ENCODE measurements around the gene ALG2. TPM values are rescaled to one million over a fixed set of nuclear protein-coding genes. Genes with fewer than 3 reads are reported as not detected.

Gene ALG2
- total and polyA plus RNA-seq, 2 of the 13 experiments (the other 11 are each of a cell fraction or from before 2014, with no cell fraction given): 46.2 to 49.0 TPM

DNA sequence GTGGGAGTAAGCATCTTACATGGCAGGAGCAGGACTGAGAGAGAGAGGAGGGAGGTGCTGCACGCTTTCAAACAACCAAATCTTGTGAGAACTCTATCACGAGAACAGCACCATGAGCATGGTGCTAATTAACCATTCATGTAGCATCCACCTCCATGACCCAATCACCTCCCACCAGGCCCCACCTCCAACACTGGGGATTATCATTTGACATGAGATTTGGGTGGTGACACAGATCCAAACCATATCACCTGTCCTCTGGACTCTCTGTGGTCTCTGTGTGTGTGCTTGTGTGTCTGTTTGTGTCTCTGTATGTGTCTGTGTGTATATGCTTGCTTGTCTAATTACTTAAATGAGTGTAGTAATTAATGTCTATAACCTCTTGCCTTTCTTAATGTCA, 31.4 kb upstream of the ALG2 start:
- Histone ChIP-seq H3K79me2 (ENCODE audit: insufficient read depth, low read length) (no peaks in the 10 kb centered on the region), H3K4me2 (ENCODE audit: low read depth, low read length) (no peak overlapping the region), H3K4me3 (replicated peaks in 1 of 3; ENCODE audit: insufficient read depth in 1 of 3, low read depth in 2 of 3, low read length in 3 of 3) (no peak overlapping the region), H3K27me3 (ENCODE audit: control insufficient read depth in 1 of 2, insufficient read depth in 2 of 2, low read length in 2 of 2) (no peaks in the 10 kb centered on the region), H3K27ac (ENCODE audit: extremely low read length, insufficient read depth, low read length) (no peak overlapping the region), H3K9ac (ENCODE audit: insufficient read depth, low read depth, low read length) (no peak overlapping the region), H3K4me1 (ENCODE audit: insufficient read depth, low read length) (no peaks in the 10 kb centered on the region), H3K9me3 (ENCODE audit: low read length) (no peaks in the 10 kb centered on the region), H4K20me1 (ENCODE audit: insufficient read depth, low read length) (no peaks in the 10 kb centered on the region), H3K36me3 (replicated peaks in 1 of 2; ENCODE audit: control insufficient read depth in 1 of 2, insufficient read depth in 2 of 2, low read length in 2 of 2) (no peaks in the 10 kb centered on the region), H2AFZ (ENCODE audit: low read length) (no peak overlapping the region)
- ChIA-PET POLR2A (no interaction called here), CTCF (ENCODE audit: low intra/inter-chr PET ratio, low total read pairs) (no interaction called here)
- 91% methylated on average over 2 of the region's 2 CpGs for WGBS (ENCODE audit: low lambda C conversion rate)
- in situ Hi-C loops (cut with HindIII; ENCODE audit: extremely low pct_ligation_motif_present, low pct_unique_long_range_greater_than_20kb) (loop anchor here (25.0 kb wide), 1 partner anchor 759 kb away; no protein-coding TSS in a partner anchor), intact Hi-C loops (cut with micrococcal nuclease; ENCODE audit: unreplicated experiment) (no loop called here)
- DNase-seq (ENCODE audit: low spot score) (no peak), ATAC-seq (no peak), FAIRE-seq (no peak)
- BruUV-seq (replicated peaks): no TSS peak
- TF ChIP-seq, protein P1, sequence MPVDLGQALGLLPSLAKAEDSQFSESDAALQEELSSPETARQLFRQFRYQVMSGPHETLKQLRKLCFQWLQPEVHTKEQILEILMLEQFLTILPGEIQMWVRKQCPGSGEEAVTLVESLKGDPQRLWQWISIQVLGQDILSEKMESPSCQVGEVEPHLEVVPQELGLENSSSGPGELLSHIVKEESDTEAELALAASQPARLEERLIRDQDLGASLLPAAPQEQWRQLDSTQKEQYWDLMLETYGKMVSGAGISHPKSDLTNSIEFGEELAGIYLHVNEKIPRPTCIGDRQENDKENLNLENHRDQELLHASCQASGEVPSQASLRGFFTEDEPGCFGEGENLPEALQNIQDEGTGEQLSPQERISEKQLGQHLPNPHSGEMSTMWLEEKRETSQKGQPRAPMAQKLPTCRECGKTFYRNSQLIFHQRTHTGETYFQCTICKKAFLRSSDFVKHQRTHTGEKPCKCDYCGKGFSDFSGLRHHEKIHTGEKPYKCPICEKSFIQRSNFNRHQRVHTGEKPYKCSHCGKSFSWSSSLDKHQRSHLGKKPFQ (CRISPR knock-in tag; IDR thresholded peaks at IDR 0.05; ENCODE audit: insufficient replicate concordance): no peak
- no peak for TF ChIP-seq NR2F6 (IDR thresholded peaks at IDR 0.05)
- no peak for TF ChIP-seq NR2F6 (CRISPR knock-in tag; IDR thresholded peaks at IDR 0.05)
- TF ChIP-seq, protein P2, sequence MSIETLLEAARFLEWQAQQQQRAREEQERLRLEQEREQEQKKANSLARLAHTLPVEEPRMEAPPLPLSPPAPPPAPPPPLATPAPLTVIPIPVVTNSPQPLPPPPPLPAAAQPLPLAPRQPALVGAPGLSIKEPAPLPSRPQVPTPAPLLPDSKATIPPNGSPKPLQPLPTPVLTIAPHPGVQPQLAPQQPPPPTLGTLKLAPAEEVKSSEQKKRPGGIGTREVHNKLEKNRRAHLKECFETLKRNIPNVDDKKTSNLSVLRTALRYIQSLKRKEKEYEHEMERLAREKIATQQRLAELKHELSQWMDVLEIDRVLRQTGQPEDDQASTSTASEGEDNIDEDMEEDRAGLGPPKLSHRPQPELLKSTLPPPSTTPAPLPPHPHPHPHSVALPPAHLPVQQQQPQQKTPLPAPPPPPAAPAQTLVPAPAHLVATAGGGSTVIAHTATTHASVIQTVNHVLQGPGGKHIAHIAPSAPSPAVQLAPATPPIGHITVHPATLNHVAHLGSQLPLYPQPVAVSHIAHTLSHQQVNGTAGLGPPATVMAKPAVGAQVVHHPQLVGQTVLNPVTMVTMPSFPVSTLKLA (IDR thresholded peaks at IDR 0.05): no peak
- no peak for TF ChIP-seq HDAC6 (IDR thresholded peaks at IDR 0.05; ENCODE audit: low read depth, low read length)
- TF ChIP-seq ZNF615 (CRISPR knock-in tag; IDR thresholded peaks at IDR 0.05; ENCODE audit: borderline replicate concordance): no peak
- TF ChIP-seq REXO4 (CRISPR knock-in tag; IDR thresholded peaks at IDR 0.05; ENCODE audit: borderline replicate concordance): no peak

All from HepG2 (cell line).